HepG2 (cell line): ENCODE data around the gene PHF8. TPM values are rescaled to one million over a fixed set of nuclear protein-coding genes. Genes with fewer than 3 reads are reported as not detected.

Experiments
- ELF3 ChIP-seq: IDR thresholded peaks from 2 replicates; pipeline ENCODE4 v1.6.1; 2016; ENCODE audit warnings: missing genetic modification reagents, missing compliant biosample characterization
- FOXA1 ChIP-seq, 2 experiments: fragments of 450-650 bp in 1 of 2; sonication (generic) in 1 of 2; formaldehyde crosslinking in 1 of 2; IDR thresholded peaks; 2 replicates each; pipeline versions ENCODE4 v1.4.0 to v1.6.1; 2016 to 2020; ENCODE audit warnings: missing genetic modification reagents in 1 of 2
- FOXK1 ChIP-seq: sonication (generic); formaldehyde crosslinking; IDR thresholded peaks from 2 replicates; pipeline ENCODE4 v1.4.0; 2020; ENCODE audit warnings: low read depth, missing genetic modification reagents, borderline replicate concordance
- HNF4A ChIP-seq: sonication (generic); formaldehyde crosslinking; IDR thresholded peaks from 2 replicates; pipeline ENCODE4 v1.4.0; 2020; ENCODE audit warnings: missing genetic modification reagents
- HNF4G ChIP-seq, 2 experiments: sonication (generic) in 1 of 2; formaldehyde crosslinking in 1 of 2; IDR thresholded peaks; 2 replicates each; pipeline versions ENCODE4 v1.4.0 to v1.6.1; 2011 to 2020; ENCODE audit warnings: borderline replicate concordance in 2 of 2, low read depth in 2 of 2, mild to moderate bottlenecking in 2 of 2, low read length in 1 of 2, missing genetic modification reagents in 1 of 2, moderate library complexity in 1 of 2
- MED8 ChIP-seq: sonication (generic); formaldehyde crosslinking; IDR thresholded peaks from 2 replicates; pipeline ENCODE4 v1.8.1; 2023; ENCODE audit warnings: mild to moderate bottlenecking, missing genetic modification reagents; ENCODE audit not compliant: insufficient replicate concordance
- SKIL ChIP-seq: sonication (generic); formaldehyde crosslinking; IDR thresholded peaks from 2 replicates; pipeline ENCODE4 v1.8.0; 2022; ENCODE audit warnings: missing genetic modification reagents, mild to moderate bottlenecking, moderate library complexity, borderline replicate concordance
- SOX13 ChIP-seq, 3 experiments: fragments of 450-650 bp in 1 of 3; sonication (generic) in 1 of 3; formaldehyde crosslinking in 1 of 3; IDR thresholded peaks in 2 of 3; conservative IDR thresholded peaks in 1 of 3; 2 replicates each; pipeline versions ENCODE4 v1.5.0 to v1.6.1; 2016 to 2020; ENCODE audit warnings: antibody characterized with exemption in 1 of 3, mild to moderate bottlenecking in 1 of 3, missing compliant biosample characterization in 1 of 3, missing genetic modification reagents in 1 of 3, moderate library complexity in 1 of 3
- SUZ12 ChIP-seq: fragments of 150-350 bp; IDR thresholded peaks from 2 replicates; pipeline ENCODE4 v1.6.1; 2014; ENCODE audit warnings: low read depth, low read length
- TAF1 ChIP-seq: sonication (generic); formaldehyde crosslinking; IDR thresholded peaks from 2 replicates; pipeline ENCODE4 v1.4.0; 2020; ENCODE audit warnings: missing genetic modification reagents
- TCF7 ChIP-seq: sonication (generic); IDR thresholded peaks from 2 replicates; pipeline ENCODE4 v1.6.1; 2016; ENCODE audit warnings: antibody characterized with exemption, low read depth
- WIZ ChIP-seq: sonication (generic); formaldehyde crosslinking; IDR thresholded peaks from 2 replicates; pipeline ENCODE4 v1.5.1; 2020; ENCODE audit warnings: mild to moderate bottlenecking, missing genetic modification reagents
- ZBTB40 ChIP-seq, 2 experiments: fragments of 450-650 bp in 1 of 2; sonication (generic) in 1 of 2; formaldehyde crosslinking in 1 of 2; IDR thresholded peaks; 2 replicates each; pipeline versions ENCODE4 v1.6.1 to v1.8.0; 2016 to 2022; ENCODE audit warnings: antibody characterized with exemption in 1 of 2, mild to moderate bottlenecking in 1 of 2, missing genetic modification reagents in 1 of 2
- ZNF264 ChIP-seq: sonication (generic); formaldehyde crosslinking; IDR thresholded peaks from 2 replicates; pipeline ENCODE4 v1.4.0; 2020; ENCODE audit warnings: missing genetic modification reagents
- polyA plus RNA-seq, 8 experiments: library from polyadenylated mRNA; depleted of rRNA in 3 of 8; stranded (reverse) in 7 of 8; unstranded in 1 of 8; fragments of >200 nt; fragmentation: Illumina TruSeq in 4 of 8; extraction: Trizol in 4 of 8; gene quantifications; 2 replicates each; pipeline versions ENCODE4 v1.2.1 to v1.2.3, GENCODE V29; 2011 to 2016; ENCODE audit warnings: low read depth in 4 of 8, missing spikeins in 1 of 8, mixed read lengths in 1 of 8; ENCODE audit not compliant: insufficient read depth in 1 of 8
- total RNA-seq, 5 experiments: library from RNA; depleted of rRNA; stranded (reverse); fragments of >200 nt; fragmentation: Illumina TruSeq; extraction: Trizol; gene quantifications; 2 replicates each; pipeline ENCODE4 v1.2.3, GENCODE V29; 2016; ENCODE audit warnings: low read depth in 1 of 5

PHF8 gene
- total and polyA plus RNA-seq, 2 of the 13 experiments (the other 11 are each of a cell fraction or from before 2014, with no cell fraction given), result 15.5 to 19.1 TPM

- TF ChIP-seq ZBTB40 (IDR thresholded peaks at IDR 0.05) (no peak), ZBTB40 (CRISPR knock-in tag; IDR thresholded peaks at IDR 0.05) (no peak), TAF1 (CRISPR knock-in tag) (no peak), SKIL (peak; percentile 49; the same call in 1 of the 2 replicates), HNF4G (IDR thresholded peaks at IDR 0.05; ENCODE audit: borderline replicate concordance, low read depth, low read length) (peak; percentile 16; the same call in 1 of the 2 replicates), HNF4G (CRISPR knock-in tag; IDR thresholded peaks at IDR 0.05; ENCODE audit: borderline replicate concordance, low read depth) (no peak), FOXK1 (0 out of 2 replicates have a peak, but pooled peaks have one; percentile 21), MED8 (CRISPR knock-in tag) (no peak), ZNF264 (CRISPR knock-in tag) (no peak), TCF7 (peak; percentile 37), HNF4A (peak; percentile 34; the same call in 1 of the 2 replicates), ELF3 (CRISPR knock-in tag) (0 out of 2 replicates have a peak, but pooled peaks have one; percentile 17), WIZ (CRISPR knock-in tag) (no peak), SOX13 (IDR thresholded peaks at IDR 0.05) (no peak), SOX13 (CRISPR knock-in tag; conservative IDR thresholded peaks at IDR 0.05 in 1 of 2, IDR thresholded peaks at IDR 0.05 in 1 of 2) (peak in 1 of 2 experiments; percentile 77; a peak in 2 of 4 replicates), SUZ12 (no peak), FOXA1 (IDR thresholded peaks at IDR 0.05) (peak; percentile 41; the same call in 1 of the 2 replicates), FOXA1 (CRISPR knock-in tag; IDR thresholded peaks at IDR 0.05) (peak; percentile 65)
Observed at GRCh38 chrX:54045563-54046228, 1.4 kb upstream of the PHF8 start (continued).
